ENCODE data around the gene HOXA7. TPM values are rescaled to one million over a fixed set of nuclear protein-coding genes. Genes with fewer than 3 reads are reported as not detected.

The HOXA7 gene
- total RNA-seq, 4 donors from 2014 or later, result 3.3 to 11.8 (median 5.7) TPM

GRCh38 chr7:27106901-27107240 lies 49.6 kb downstream of the HOXA7 start:
- Histone ChIP-seq H3K9me3 (no peaks in the 10 kb centered on the region), H3K27ac (peak overlapping the region; percentile 59 to 93 (median 81)), H3K4me1 (peaks cover 0 to 35% (median 0%) of the 10 kb centered on the region in 4 donors), H3K27me3 (no peaks in the 10 kb centered on the region), H3K4me3 (peak overlapping the region; percentile 2 to 48 (median 24)), H3K36me3 (no peaks in the 10 kb centered on the region)
- TF ChIP-seq, protein P1, sequence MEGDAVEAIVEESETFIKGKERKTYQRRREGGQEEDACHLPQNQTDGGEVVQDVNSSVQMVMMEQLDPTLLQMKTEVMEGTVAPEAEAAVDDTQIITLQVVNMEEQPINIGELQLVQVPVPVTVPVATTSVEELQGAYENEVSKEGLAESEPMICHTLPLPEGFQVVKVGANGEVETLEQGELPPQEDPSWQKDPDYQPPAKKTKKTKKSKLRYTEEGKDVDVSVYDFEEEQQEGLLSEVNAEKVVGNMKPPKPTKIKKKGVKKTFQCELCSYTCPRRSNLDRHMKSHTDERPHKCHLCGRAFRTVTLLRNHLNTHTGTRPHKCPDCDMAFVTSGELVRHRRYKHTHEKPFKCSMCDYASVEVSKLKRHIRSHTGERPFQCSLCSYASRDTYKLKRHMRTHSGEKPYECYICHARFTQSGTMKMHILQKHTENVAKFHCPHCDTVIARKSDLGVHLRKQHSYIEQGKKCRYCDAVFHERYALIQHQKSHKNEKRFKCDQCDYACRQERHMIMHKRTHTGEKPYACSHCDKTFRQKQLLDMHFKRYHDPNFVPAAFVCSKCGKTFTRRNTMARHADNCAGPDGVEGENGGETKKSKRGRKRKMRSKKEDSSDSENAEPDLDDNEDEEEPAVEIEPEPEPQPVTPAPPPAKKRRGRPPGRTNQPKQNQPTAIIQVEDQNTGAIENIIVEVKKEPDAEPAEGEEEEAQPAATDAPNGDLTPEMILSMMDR (IDR thresholded peaks at IDR 0.05), result no peak
- TF ChIP-seq POLR2A (IDR thresholded peaks at IDR 0.05), result no peak
- DNase-seq, result no peak

- H3K27ac ChIP-seq, result peak overlapping the region; percentile 59 to 93 (median 81)
- H3K27me3 ChIP-seq, result no peaks in the 10 kb centered on the region
- no peaks in the 10 kb centered on the region for H3K9me3 ChIP-seq
- DNase-seq, result peak in 1 of 3 donors; percentile 62
- no peak for TF ChIP-seq POLR2A (IDR thresholded peaks at IDR 0.05)
- TF ChIP-seq, protein P1 (IDR thresholded peaks at IDR 0.05), result no peak
- H3K4me1 ChIP-seq, result peaks cover 0 to 34% (median 0%) of the 10 kb centered on the region in 4 donors
- no peaks in the 10 kb centered on the region for H3K36me3 ChIP-seq
- H3K4me3 ChIP-seq, result peak overlapping the region; percentile 2 to 48 (median 24)
Measured at GRCh38 chr7:27106181-27106900, 50.1 kb downstream of the HOXA7 start.

DNA sequence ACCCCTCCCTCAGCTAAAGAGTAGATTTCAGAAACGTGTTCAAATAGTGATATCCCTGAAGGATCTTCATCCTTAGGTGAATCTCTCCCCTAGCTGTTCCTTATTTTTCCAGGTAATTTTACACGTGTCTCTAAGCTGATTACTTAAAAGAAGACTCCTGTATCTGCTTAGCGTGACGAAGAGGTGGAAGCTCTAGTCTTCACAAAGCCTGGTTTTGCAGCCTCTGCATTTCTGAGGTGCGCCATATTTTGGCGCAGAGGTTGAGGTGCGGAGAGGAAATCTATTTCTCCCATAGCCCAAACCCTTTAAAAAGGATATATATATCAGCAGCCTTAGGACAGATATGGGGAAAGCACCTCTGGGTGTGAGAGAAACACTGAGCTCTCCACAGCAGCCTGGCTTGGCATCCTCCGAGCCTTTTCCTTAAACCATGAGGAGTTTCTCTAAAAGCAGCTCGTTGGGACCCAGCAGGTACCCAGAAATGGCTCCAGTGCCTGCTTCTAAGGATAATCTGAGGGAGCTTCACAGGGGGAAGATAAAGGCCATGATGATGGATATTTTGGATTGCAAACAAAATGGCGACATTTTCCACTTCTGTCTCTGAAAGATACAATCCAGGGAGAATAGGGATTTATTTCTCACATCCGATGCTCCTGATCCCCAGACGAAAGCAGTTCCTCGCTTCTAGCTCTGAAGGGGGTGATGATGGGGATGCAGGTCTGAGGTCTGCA lies 51.0 kb downstream of the HOXA7 start:
- no peaks in the 10 kb centered on the region for H3K27me3 ChIP-seq
- H3K36me3 ChIP-seq, result no peaks in the 10 kb centered on the region
- H3K9me3 ChIP-seq, result no peaks in the 10 kb centered on the region
- no peak overlapping the region for H3K4me3 ChIP-seq
- peaks cover 0 to 25% (median 1%) of the 10 kb centered on the region in 4 donors for H3K4me1 ChIP-seq
- peak in 1 of 3 donors; percentile 30 for DNase-seq
- H3K27ac ChIP-seq, result peak overlapping the region in 3 of 4 donors; percentile 26 to 93 (median 89)
- TF ChIP-seq, protein P1 (IDR thresholded peaks at IDR 0.05), result no peak
- no peak for TF ChIP-seq POLR2A (IDR thresholded peaks at IDR 0.05)

GRCh38 chr7:27104341-27105058 lies 52.0 kb downstream of the HOXA7 start:
- Histone ChIP-seq H3K27ac (peak overlapping the region in 3 of 4 donors; percentile 6 to 93 (median 89)), H3K4me3 (no peak overlapping the region), H3K27me3 (no peaks in the 10 kb centered on the region), H3K4me1 (peaks cover 0 to 24% (median 1%) of the 10 kb centered on the region in 4 donors), H3K36me3 (no peaks in the 10 kb centered on the region), H3K9me3 (no peaks in the 10 kb centered on the region)
- peak in 1 of 3 donors; percentile 29 for DNase-seq
- TF ChIP-seq POLR2A (IDR thresholded peaks at IDR 0.05), result no peak
- TF ChIP-seq, protein P1 (IDR thresholded peaks at IDR 0.05), result no peak

Small RNA genes lying within 50 kb of the gene (small RNA-seq; reads per million reads assigned to genes)
- gene AC004080.5, result 0 reads per million in 2 donors
- 0 reads per million in 2 donors for gene RF02140
- 0 reads per million in 2 donors for gene RF02141

Other genes starting within 250 kb of the HOXA7 start
- 1 to 10 TPM; 1.7 to 5.3 (median 1.9) TPM for gene HOXA1, start 60.7 kb downstream of the HOXA7 start, total RNA-seq
- 10 to 100 TPM in 1 of 4 donors, 1 to 10 TPM in 3; 4.7 to 24.8 (median 8.9) TPM for gene HOXA2, start 54.0 kb downstream of the HOXA7 start, total RNA-seq
- gene HOXA4, start 25.9 kb downstream of the HOXA7 start, total RNA-seq, result 10 to 100 TPM in 1 of 4 donors, 1 to 10 TPM in 3; 2.6 to 11.5 (median 5.9) TPM
- 10 to 100 TPM in 3 of 4 donors, 1 to 10 TPM in 1; 8.3 to 24.3 (median 20.1) TPM for gene HOXA5, start 13.0 kb downstream of the HOXA7 start, total RNA-seq
- gene HOXA6, start 8.9 kb downstream of the HOXA7 start, total RNA-seq, result 10 to 100 TPM; 18.7 to 45.0 (median 30.7) TPM
- gene HOXA3, start 4.1 kb downstream of the HOXA7 start, total RNA-seq, result 10 to 100 TPM in 3 of 4 donors, 1 to 10 TPM in 1; 6.7 to 21.2 (median 13.9) TPM
- 10 to 100 TPM; 25.7 to 71.2 (median 46.1) TPM for gene HOXA9, start 8.9 kb upstream of the HOXA7 start, total RNA-seq
- 10 to 100 TPM; 15.7 to 28.4 (median 19.8) TPM for gene HOXA10, start 17.6 kb upstream of the HOXA7 start, total RNA-seq
- not detected for gene HOXA11, start 28.6 kb upstream of the HOXA7 start, total RNA-seq
- not detected for gene HOXA13, start 43.4 kb upstream of the HOXA7 start, total RNA-seq
- gene EVX1, start 86.1 kb upstream of the HOXA7 start, total RNA-seq, result not detected

All from Peyer's patch (tissue), 4 donors.